HepG2 (cell line): ENCODE results near the gene CST3. TPM values are rescaled to one million over a fixed set of nuclear protein-coding genes. Genes with fewer than 3 reads are reported as not detected.
A peak's percentile ranks its signal among the peaks of the same experiment; 100 is the strongest.

Experiments
- CBX2 ChIP-seq, 2 experiments: fragments of 200-600 bp in 1 of 2; sonication (generic); formaldehyde crosslinking in 1 of 2; IDR thresholded peaks; 2 replicates each; pipeline versions ENCODE4 v1.7.0 to v1.8.1; 2018 to 2022; ENCODE audit warnings: low read depth in 2 of 2, low read length in 1 of 2, mild to moderate bottlenecking in 1 of 2, missing genetic modification reagents in 1 of 2
- FOSL1 ChIP-seq: sonication (generic); formaldehyde crosslinking; IDR thresholded peaks from 2 replicates; pipeline ENCODE4 v1.9.0; 2021; ENCODE audit warnings: missing genetic modification reagents, borderline replicate concordance
- GFI1 ChIP-seq: sonication (generic); formaldehyde crosslinking; IDR thresholded peaks from 2 replicates; pipeline ENCODE4 v1.5.0; 2020; ENCODE audit warnings: missing genetic modification reagents, mild to moderate bottlenecking, borderline replicate concordance
- JDP2 ChIP-seq: sonication (generic); formaldehyde crosslinking; IDR thresholded peaks from 2 replicates; pipeline ENCODE4 v1.8.1; 2022; ENCODE audit warnings: missing genetic modification reagents, borderline replicate concordance
- KDM2A ChIP-seq: sonication (generic); formaldehyde crosslinking; IDR thresholded peaks from 2 replicates; pipeline ENCODE4 v1.4.0; 2020; ENCODE audit warnings: low read depth, missing genetic modification reagents, borderline replicate concordance
- MBD4 ChIP-seq: IDR thresholded peaks from 2 replicates; pipeline ENCODE4 v1.6.1; 2012; ENCODE audit warnings: low read length, inconsistent platforms, borderline replicate concordance
- POLR2AphosphoS5 ChIP-seq: IDR thresholded peaks from 2 replicates; pipeline ENCODE4 v1.6.1; 2012; ENCODE audit warnings: low read depth, low read length
- RARA ChIP-seq: IDR thresholded peaks from 2 replicates; pipeline ENCODE4 v1.6.1; 2016; ENCODE audit warnings: missing genetic modification reagents, missing compliant biosample characterization
- SMAD3 ChIP-seq: sonication (generic); formaldehyde crosslinking; IDR thresholded peaks from 2 replicates; pipeline ENCODE4 v1.4.0; 2020; ENCODE audit warnings: missing genetic modification reagents
- STAT5B ChIP-seq: sonication (generic); formaldehyde crosslinking; IDR thresholded peaks from 2 replicates; pipeline ENCODE4 v1.4.0; 2020; ENCODE audit warnings: missing genetic modification reagents
- TBX2 ChIP-seq: sonication (generic); formaldehyde crosslinking; IDR thresholded peaks from 2 replicates; pipeline ENCODE4 v1.5.0; 2020; ENCODE audit warnings: missing genetic modification reagents, mild to moderate bottlenecking, borderline replicate concordance
- U2AF1 ChIP-seq: fragments of 200-400 bp; formaldehyde crosslinking; optimal IDR thresholded peaks from 2 replicates; pipeline ENCODE3; 2017; ENCODE audit warnings: mild to moderate bottlenecking, low read depth, low read length
- ZFY ChIP-seq: sonication (generic); formaldehyde crosslinking; IDR thresholded peaks from 2 replicates; pipeline ENCODE4 v1.4.0; 2020; ENCODE audit warnings: missing genetic modification reagents
- ZNF12 ChIP-seq: sonication (generic); formaldehyde crosslinking; IDR thresholded peaks from 2 replicates; pipeline ENCODE4 v1.5.0; 2020; ENCODE audit warnings: missing genetic modification reagents
- ZNF205 ChIP-seq: IDR thresholded peaks from 2 replicates; pipeline ENCODE4 v1.6.1; 2018; ENCODE audit warnings: missing biosample characterization, missing genetic modification reagents
- ZNF430 ChIP-seq: sonication (generic); formaldehyde crosslinking; IDR thresholded peaks from 2 replicates; pipeline ENCODE4 v1.9.0; 2021; ENCODE audit warnings: mild to moderate bottlenecking, missing genetic modification reagents
- polyA plus RNA-seq, 8 experiments: library from polyadenylated mRNA; depleted of rRNA in 3 of 8; stranded (reverse) in 7 of 8; unstranded in 1 of 8; fragments of >200 nt; fragmentation: Illumina TruSeq in 4 of 8; extraction: Trizol in 4 of 8; gene quantifications; 2 replicates each; pipeline versions ENCODE4 v1.2.1 to v1.2.3, GENCODE V29; 2011 to 2016; ENCODE audit warnings: low read depth in 4 of 8, missing spikeins in 1 of 8, mixed read lengths in 1 of 8; ENCODE audit not compliant: insufficient read depth in 1 of 8
- total RNA-seq, 5 experiments: library from RNA; depleted of rRNA; stranded (reverse); fragments of >200 nt; fragmentation: Illumina TruSeq; extraction: Trizol; gene quantifications; 2 replicates each; pipeline ENCODE4 v1.2.3, GENCODE V29; 2016; ENCODE audit warnings: low read depth in 1 of 5
- TF ChIP-seq, protein P1 (sequence below), 2 experiments: sonication (generic) in 1 of 2; formaldehyde crosslinking in 1 of 2; IDR thresholded peaks; 2 replicates each; pipeline versions ENCODE4 v1.4.0 to v1.6.1; 2018 to 2020; ENCODE audit warnings: missing genetic modification reagents in 2 of 2, borderline replicate concordance in 1 of 2, low read depth in 1 of 2, mild to moderate bottlenecking in 1 of 2, missing biosample characterization in 1 of 2
- TF ChIP-seq, protein P2 (sequence below): sonication (generic); formaldehyde crosslinking; IDR thresholded peaks from 2 replicates; pipeline ENCODE4 v1.4.0; 2020; ENCODE audit warnings: mild to moderate bottlenecking, missing genetic modification reagents
- TF ChIP-seq, protein P3 (sequence below): sonication (generic); formaldehyde crosslinking; IDR thresholded peaks from 2 replicates; pipeline ENCODE4 v1.4.0; 2020; ENCODE audit warnings: missing genetic modification reagents
- TF ChIP-seq, protein P4 (sequence below): sonication (generic); formaldehyde crosslinking; conservative IDR thresholded peaks from 2 replicates; pipeline ENCODE4 v1.4.0; 2020; ENCODE audit warnings: missing genetic modification reagents

CST3 gene
- total and polyA plus RNA-seq, 2 of the 13 experiments (the other 11 are each of a cell fraction or from before 2014, with no cell fraction given), result 690 to 1,005 TPM

DNA sequence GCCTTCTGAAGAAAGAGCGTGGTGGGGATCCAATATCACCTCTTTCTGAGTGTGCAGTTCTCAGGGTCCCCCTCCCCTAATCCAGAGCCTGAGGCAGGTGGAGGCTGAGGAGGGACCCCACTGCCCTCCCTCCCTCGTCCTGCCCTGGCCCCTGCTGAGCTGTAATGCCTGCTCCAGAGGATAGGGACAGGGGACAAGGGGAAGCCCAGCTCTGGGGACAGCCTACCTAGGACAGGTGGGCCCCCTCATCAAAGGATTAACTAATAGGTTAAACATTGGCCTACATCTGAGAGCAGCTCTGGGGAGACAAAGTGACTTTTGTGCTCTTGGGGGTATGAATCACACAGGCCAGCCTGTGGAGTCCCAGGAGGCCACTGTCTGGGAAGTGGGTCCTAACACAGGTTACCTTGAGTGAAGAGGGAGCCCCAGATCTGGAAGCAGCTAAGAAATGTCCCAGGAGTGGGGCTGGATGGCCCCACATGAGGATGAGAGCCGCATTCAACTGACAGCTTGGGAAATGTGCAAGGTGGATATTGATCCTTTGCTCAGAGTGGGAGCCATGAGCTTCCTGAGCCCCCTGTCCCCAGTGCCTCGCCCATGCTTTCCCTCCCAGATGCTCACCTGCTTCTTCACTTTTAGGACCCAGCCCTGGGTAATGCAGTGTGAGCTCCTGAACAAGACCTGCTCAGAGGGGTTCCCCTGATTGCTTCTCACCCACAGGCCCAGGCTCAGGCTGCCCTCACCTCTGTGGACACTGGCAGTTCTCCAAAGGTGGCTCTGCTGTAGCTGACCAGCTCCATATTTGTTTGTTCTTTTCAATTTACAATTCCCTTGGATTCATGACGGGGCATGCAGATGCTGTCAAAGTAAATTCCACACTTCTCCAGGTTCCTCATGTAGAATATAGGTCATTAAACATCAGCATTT, 51.7 kb downstream of the CST3 start (continued):
- TF ChIP-seq ZNF430 (CRISPR knock-in tag) (no peak), STAT5B (CRISPR knock-in tag) (no peak), JDP2 (CRISPR knock-in tag) (no peak), ZFY (peak; percentile 61), MBD4 (no peak), U2AF1 (no peak), GFI1 (CRISPR knock-in tag) (0 out of 2 replicates have a peak, but pooled peaks have one; percentile 51), POLR2AphosphoS5 (0 out of 2 replicates have a peak, but pooled peaks have one; percentile 61), CBX2 (IDR thresholded peaks at IDR 0.05; ENCODE audit: low read depth, low read length) (no peak), CBX2 (CRISPR knock-in tag; IDR thresholded peaks at IDR 0.05; ENCODE audit: low read depth) (no peak), SMAD3 (peak; percentile 81; the same call in 1 of the 2 replicates), KDM2A (CRISPR knock-in tag) (no peak), ZNF12 (CRISPR knock-in tag) (no peak), TBX2 (CRISPR knock-in tag) (peak; percentile 72), ZNF205 (CRISPR knock-in tag) (peak; percentile 27; the same call in 1 of the 2 replicates), RARA (CRISPR knock-in tag) (peak; percentile 79), FOSL1 (CRISPR knock-in tag) (peak; percentile 66; the same call in 1 of the 2 replicates)
- TF ChIP-seq, protein P1, sequence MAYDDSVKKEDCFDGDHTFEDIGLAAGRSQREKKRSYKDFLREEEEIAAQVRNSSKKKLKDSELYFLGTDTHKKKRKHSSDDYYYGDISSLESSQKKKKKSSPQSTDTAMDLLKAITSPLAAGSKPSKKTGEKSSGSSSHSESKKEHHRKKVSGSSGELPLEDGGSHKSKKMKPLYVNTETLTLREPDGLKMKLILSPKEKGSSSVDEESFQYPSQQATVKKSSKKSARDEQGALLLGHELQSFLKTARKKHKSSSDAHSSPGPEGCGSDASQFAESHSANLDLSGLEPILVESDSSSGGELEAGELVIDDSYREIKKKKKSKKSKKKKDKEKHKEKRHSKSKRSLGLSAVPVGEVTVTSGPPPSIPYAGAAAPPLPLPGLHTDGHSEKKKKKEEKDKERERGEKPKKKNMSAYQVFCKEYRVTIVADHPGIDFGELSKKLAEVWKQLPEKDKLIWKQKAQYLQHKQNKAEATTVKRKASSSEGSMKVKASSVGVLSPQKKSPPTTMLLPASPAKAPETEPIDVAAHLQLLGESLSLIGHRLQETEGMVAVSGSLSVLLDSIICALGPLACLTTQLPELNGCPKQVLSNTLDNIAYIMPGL (CRISPR knock-in tag; IDR thresholded peaks at IDR 0.05; ENCODE audit: borderline replicate concordance in 1 of 2, low read depth in 1 of 2), result peak in 1 of 2 experiments; percentile 1; a peak in 2 of 4 replicates
- TF ChIP-seq, protein P2, sequence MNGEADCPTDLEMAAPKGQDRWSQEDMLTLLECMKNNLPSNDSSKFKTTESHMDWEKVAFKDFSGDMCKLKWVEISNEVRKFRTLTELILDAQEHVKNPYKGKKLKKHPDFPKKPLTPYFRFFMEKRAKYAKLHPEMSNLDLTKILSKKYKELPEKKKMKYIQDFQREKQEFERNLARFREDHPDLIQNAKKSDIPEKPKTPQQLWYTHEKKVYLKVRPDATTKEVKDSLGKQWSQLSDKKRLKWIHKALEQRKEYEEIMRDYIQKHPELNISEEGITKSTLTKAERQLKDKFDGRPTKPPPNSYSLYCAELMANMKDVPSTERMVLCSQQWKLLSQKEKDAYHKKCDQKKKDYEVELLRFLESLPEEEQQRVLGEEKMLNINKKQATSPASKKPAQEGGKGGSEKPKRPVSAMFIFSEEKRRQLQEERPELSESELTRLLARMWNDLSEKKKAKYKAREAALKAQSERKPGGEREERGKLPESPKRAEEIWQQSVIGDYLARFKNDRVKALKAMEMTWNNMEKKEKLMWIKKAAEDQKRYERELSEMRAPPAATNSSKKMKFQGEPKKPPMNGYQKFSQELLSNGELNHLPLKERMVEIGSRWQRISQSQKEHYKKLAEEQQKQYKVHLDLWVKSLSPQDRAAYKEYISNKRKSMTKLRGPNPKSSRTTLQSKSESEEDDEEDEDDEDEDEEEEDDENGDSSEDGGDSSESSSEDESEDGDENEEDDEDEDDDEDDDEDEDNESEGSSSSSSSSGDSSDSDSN, result peak; percentile 57
- TF ChIP-seq, protein P3, sequence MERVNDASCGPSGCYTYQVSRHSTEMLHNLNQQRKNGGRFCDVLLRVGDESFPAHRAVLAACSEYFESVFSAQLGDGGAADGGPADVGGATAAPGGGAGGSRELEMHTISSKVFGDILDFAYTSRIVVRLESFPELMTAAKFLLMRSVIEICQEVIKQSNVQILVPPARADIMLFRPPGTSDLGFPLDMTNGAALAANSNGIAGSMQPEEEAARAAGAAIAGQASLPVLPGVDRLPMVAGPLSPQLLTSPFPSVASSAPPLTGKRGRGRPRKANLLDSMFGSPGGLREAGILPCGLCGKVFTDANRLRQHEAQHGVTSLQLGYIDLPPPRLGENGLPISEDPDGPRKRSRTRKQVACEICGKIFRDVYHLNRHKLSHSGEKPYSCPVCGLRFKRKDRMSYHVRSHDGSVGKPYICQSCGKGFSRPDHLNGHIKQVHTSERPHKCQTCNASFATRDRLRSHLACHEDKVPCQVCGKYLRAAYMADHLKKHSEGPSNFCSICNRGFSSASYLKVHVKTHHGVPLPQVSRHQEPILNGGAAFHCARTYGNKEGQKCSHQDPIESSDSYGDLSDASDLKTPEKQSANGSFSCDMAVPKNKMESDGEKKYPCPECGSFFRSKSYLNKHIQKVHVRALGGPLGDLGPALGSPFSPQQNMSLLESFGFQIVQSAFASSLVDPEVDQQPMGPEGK, result peak; percentile 96
- TF ChIP-seq, protein P4, sequence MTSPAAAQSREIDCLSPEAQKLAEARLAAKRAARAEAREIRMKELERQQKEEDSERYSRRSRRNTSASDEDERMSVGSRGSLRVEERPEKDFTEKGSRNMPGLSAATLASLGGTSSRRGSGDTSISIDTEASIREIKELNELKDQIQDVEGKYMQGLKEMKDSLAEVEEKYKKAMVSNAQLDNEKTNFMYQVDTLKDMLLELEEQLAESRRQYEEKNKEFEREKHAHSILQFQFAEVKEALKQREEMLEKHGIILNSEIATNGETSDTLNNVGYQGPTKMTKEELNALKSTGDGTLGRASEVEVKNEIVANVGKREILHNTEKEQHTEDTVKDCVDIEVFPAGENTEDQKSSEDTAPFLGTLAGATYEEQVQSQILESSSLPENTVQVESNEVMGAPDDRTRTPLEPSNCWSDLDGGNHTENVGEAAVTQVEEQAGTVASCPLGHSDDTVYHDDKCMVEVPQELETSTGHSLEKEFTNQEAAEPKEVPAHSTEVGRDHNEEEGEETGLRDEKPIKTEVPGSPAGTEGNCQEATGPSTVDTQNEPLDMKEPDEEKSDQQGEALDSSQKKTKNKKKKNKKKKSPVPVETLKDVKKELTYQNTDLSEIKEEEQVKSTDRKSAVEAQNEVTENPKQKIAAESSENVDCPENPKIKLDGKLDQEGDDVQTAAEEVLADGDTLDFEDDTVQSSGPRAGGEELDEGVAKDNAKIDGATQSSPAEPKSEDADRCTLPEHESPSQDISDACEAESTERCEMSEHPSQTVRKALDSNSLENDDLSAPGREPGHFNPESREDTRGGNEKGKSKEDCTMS (CRISPR knock-in tag), result no peak
